HepG2 (cell line): ENCODE results near the gene GALK2.

Experiments used
- CBX2 ChIP-seq, 2 experiments: fragments of 200-600 bp in 1 of 2; sonication (generic); formaldehyde crosslinking in 1 of 2; IDR thresholded peaks; 2 replicates each; pipeline versions ENCODE4 v1.7.0 to v1.8.1; 2018 to 2022; ENCODE audit warnings: low read depth in 2 of 2, low read length in 1 of 2, mild to moderate bottlenecking in 1 of 2, missing genetic modification reagents in 1 of 2
- ELF3 ChIP-seq: IDR thresholded peaks from 2 replicates; pipeline ENCODE4 v1.6.1; 2016; ENCODE audit warnings: missing genetic modification reagents, missing compliant biosample characterization
- ELF4 ChIP-seq: sonication (generic); formaldehyde crosslinking; IDR thresholded peaks from 2 replicates; pipeline ENCODE4 v1.5.0; 2020; ENCODE audit warnings: missing genetic modification reagents, mild to moderate bottlenecking, moderate library complexity, borderline replicate concordance
- MEIS2 ChIP-seq: sonication (generic); formaldehyde crosslinking; IDR thresholded peaks from 2 replicates; pipeline ENCODE4 v1.9.0; 2021; ENCODE audit warnings: mild to moderate bottlenecking, missing genetic modification reagents
- REPIN1 ChIP-seq: sonication (generic); formaldehyde crosslinking; IDR thresholded peaks from 2 replicates; pipeline ENCODE4 v1.8.0; 2022; ENCODE audit warnings: missing genetic modification reagents, low read depth, mild to moderate bottlenecking, borderline replicate concordance
- TAF15 ChIP-seq: fragments of 200-400 bp; formaldehyde crosslinking; IDR thresholded peaks from one replicate; pipeline ENCODE4 v1.6.1; 2018; ENCODE audit warnings: mild to moderate bottlenecking, low read depth, low read length; ENCODE audit not compliant: poor library complexity, severe bottlenecking
- ZNF10 ChIP-seq: sonication (generic); formaldehyde crosslinking; IDR thresholded peaks from 2 replicates; pipeline ENCODE4 v1.4.0; 2020; ENCODE audit warnings: mild to moderate bottlenecking, low read depth, missing genetic modification reagents, borderline replicate concordance
- ZNF20 ChIP-seq: sonication (generic); formaldehyde crosslinking; IDR thresholded peaks from 2 replicates; pipeline ENCODE4 v1.4.0; 2020; ENCODE audit warnings: mild to moderate bottlenecking, moderate library complexity, missing genetic modification reagents
- TF ChIP-seq, protein P1 (sequence below): sonication (generic); formaldehyde crosslinking; IDR thresholded peaks from one replicate; pipeline ENCODE4 v1.5.1; 2020; ENCODE audit warnings: mild to moderate bottlenecking, missing genetic modification reagents; ENCODE audit errors: not compliant biosample characterization
- TF ChIP-seq, protein P2 (sequence below): sonication (generic); formaldehyde crosslinking; IDR thresholded peaks from 2 replicates; pipeline ENCODE4 v1.5.0; 2020; ENCODE audit warnings: mild to moderate bottlenecking, missing genetic modification reagents, moderate library complexity
- TF ChIP-seq, protein P3 (sequence below): IDR thresholded peaks from 2 replicates; pipeline ENCODE4 v1.6.1; 2016; ENCODE audit warnings: low read depth, borderline replicate concordance

DNA sequence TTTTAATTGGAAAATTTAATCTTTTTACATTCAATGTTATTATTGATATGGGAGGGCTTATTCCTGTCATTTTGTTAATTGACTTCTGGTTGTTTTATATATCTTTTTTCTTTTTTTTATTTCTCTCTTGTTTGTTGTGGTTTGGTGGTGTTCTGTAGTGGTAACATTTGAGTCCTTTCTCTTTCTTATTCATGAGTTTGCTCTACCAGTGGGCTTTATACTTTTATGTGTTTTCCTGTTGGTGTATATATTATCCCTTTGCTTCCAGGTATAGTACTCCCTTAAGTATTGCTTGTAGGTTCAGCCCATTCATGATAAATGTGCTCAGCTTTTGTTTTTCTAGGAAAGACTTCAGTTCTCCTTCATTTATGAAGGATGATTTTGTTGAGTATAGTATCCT is 57.6 kb downstream of the GALK2 start:
- TF ChIP-seq ELF4 (CRISPR knock-in tag) (no peak), ELF3 (CRISPR knock-in tag) (no peak), MEIS2 (no peak), CBX2 (IDR thresholded peaks at IDR 0.05; ENCODE audit: low read depth, low read length) (no peak), CBX2 (CRISPR knock-in tag; IDR thresholded peaks at IDR 0.05; ENCODE audit: low read depth) (no peak), TAF15 (no peak), ZNF20 (CRISPR knock-in tag) (no peak), REPIN1 (no peak), ZNF10 (CRISPR knock-in tag) (no peak)
- TF ChIP-seq, protein P1, sequence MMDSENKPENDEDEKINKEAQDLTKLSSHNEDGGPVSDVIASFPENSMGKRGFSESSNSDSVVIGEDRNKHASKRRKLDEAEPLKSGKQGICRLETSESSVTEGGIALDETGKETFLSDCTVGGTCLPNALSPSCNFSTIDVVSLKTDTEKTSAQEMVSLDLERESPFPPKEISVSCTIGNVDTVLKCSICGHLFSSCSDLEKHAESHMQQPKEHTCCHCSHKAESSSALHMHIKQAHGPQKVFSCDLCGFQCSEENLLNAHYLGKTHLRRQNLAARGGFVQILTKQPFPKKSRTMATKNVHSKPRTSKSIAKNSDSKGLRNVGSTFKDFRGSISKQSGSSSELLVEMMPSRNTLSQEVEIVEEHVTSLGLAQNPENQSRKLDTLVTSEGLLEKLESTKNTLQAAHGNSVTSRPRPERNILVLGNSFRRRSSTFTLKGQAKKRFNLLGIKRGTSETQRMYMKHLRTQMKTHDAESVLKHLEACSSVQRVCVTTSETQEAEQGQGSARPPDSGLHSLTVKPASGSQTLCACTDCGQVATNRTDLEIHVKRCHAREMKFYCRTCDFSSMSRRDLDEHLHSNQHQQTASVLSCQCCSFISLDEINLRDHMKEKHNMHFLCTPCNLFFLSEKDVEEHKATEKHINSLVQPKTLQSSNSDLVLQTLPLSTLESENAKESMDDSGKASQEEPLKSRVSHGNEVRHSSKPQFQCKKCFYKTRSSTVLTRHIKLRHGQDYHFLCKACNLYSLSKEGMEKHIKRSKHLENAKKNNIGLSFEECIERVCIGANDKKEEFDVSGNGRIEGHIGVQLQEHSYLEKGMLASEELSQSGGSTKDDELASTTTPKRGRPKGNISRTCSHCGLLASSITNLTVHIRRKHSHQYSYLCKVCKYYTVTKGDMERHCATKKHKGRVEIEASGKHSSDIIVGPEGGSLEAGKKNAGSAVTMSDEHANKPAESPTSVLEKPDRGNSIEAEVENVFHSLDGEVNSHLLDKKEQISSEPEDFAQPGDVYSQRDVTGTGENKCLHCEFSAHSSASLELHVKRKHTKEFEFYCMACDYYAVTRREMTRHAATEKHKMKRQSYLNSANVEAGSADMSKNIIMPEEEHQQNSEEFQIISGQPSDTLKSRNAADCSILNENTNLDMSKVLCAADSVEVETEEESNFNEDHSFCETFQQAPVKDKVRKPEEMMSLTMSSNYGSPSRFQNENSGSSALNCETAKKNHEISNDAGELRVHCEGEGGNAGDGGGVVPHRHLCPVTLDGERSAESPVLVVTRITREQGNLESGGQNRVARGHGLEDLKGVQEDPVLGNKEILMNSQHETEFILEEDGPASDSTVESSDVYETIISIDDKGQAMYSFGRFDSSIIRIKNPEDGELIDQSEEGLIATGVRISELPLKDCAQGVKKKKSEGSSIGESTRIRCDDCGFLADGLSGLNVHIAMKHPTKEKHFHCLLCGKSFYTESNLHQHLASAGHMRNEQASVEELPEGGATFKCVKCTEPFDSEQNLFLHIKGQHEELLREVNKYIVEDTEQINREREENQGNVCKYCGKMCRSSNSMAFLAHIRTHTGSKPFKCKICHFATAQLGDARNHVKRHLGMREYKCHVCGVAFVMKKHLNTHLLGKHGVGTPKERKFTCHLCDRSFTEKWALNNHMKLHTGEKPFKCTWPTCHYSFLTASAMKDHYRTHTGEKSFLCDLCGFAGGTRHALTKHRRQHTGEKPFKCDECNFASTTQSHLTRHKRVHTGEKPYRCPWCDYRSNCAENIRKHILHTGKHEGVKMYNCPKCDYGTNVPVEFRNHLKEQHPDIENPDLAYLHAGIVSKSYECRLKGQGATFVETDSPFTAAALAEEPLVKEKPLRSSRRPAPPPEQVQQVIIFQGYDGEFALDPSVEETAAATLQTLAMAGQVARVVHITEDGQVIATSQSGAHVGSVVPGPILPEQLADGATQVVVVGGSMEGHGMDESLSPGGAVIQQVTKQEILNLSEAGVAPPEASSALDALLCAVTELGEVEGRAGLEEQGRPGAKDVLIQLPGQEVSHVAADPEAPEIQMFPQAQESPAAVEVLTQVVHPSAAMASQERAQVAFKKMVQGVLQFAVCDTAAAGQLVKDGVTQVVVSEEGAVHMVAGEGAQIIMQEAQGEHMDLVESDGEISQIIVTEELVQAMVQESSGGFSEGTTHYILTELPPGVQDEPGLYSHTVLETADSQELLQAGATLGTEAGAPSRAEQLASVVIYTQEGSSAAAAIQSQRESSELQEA (CRISPR knock-in tag): no peak
- TF ChIP-seq, protein P2, sequence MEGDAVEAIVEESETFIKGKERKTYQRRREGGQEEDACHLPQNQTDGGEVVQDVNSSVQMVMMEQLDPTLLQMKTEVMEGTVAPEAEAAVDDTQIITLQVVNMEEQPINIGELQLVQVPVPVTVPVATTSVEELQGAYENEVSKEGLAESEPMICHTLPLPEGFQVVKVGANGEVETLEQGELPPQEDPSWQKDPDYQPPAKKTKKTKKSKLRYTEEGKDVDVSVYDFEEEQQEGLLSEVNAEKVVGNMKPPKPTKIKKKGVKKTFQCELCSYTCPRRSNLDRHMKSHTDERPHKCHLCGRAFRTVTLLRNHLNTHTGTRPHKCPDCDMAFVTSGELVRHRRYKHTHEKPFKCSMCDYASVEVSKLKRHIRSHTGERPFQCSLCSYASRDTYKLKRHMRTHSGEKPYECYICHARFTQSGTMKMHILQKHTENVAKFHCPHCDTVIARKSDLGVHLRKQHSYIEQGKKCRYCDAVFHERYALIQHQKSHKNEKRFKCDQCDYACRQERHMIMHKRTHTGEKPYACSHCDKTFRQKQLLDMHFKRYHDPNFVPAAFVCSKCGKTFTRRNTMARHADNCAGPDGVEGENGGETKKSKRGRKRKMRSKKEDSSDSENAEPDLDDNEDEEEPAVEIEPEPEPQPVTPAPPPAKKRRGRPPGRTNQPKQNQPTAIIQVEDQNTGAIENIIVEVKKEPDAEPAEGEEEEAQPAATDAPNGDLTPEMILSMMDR (CRISPR knock-in tag): no peak
- TF ChIP-seq, protein P3, sequence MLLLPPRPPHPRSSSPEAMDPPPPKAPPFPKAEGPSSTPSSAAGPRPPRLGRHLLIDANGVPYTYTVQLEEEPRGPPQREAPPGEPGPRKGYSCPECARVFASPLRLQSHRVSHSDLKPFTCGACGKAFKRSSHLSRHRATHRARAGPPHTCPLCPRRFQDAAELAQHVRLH (CRISPR knock-in tag): no peak
